ENCODE results near the gene DNAAF3.
"Not testable (repeated sequence)": the region's sequence is repeated elsewhere in the genome, so short reads cannot be mapped to it uniquely, and the experiment has no call there.

Gene DNAAF3

DNA sequence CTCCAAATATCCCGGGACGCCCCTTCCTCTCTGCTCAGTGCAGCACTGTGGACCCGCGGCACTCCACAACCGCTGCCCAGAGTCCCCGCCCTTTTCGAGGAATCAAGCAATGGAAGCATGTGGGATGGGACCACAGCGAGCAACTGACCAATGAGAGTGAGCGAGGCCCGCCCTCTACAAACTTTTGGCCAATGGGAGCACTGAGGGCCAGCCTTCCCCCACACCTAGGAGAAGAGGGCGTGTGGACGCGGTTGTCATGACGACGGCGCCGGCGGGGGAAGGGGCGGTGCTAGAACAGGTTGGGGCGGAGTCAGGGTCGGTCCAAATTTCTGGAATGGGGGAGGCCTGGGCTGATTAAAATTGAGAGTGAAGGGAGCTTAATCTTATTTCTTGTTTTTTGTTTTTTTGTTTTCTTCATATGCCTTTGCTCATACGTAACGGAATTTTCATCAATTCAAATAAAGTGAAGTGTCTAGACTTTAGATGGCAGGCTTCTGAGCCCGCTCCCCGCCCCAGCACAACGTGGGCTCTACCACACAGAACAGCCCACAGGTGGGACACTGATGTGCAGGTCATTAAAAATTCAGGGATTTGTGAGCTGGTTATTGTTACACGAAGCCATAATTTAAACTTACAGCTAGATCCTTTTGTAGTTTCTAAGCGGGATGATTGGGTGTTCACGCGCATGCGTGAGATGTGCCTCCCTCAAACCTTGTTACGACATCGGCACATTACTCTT lies at the start of gene DNAAF3:
DNAAF3 (minus strand) TSS at position 84 of the 739 bp plus-strand sequence. CDS start 200 bp downstream, outside the sequence.
- DNase-seq, result peak; percentile 95

DNA sequence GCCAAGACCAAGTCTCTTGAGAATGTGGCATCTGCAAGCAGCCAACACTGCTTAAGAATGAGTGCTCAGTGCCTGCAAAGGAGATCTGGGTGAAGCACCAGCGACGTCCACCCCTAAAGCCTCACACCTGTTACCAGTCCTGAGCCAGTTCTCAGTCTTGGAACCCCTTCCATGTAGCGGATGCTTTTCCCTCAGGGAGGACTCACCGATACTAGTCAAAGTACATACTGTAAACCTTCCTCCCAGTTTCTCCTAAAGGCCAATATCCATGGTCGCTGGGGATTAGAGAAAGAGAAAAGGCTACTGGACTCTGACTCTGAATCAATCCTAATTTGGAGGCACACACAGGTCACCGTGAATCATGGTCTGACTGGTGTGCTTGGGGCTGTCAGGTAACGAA lies 47.1 kb upstream of the DNAAF3 start:
- no peak for DNase-seq

DNA sequence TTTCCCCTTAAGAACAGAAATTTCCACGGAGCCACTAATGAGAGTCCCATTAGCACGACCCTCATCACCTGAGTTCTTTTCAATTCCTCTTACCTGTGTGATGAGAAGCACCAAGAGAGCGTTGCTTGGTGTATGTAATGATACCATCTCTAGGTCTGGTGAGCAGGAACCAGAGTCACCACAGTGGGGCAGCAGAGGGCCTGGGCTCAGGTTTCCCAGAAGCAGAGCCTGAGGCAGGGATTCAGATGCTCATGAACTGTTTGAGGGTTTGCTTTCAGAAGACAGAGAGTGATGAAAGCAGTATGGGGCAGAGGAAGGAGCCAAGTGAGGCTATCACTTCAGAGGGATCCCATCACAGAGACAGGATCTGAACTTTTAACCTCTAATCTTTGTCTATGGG lies 46.0 kb upstream of the DNAAF3 start:
- no peak for DNase-seq

DNA sequence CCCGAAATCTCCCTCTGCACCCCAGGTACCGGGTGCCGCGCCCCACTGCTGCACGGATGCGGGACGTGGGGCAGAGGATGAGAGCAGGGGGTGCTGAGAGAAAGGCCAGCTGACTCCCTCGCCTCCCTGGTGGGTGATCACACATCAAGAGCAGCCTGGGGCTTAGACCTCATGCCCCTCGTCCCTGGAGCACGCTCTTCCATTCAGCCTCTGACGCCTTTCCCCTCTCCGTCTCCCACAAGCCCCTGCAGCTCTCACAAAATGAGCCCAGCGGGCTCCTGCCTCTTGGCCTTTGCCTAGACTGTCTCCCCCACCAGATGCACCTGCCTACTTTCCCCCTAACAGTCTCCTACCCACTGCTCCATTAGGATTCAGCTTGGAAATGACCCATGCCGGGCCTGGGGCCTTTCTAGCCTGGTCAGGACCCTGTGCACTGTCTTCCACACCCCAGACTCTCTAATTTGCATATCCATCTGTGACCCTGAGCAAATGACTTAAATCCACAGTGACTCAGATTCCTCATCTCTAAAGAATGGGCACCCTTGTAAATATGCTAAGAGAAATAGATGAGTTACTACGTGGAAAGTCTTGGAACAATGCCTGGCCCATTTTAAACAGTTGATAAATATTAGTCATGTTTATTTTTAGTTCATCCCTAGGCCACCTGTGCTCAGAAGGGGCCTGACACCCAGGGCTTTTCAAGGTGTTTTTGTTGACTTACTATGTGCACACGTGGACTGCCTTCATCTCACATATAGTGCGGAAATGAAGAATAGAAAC lies 43.5 kb upstream of the DNAAF3 start:
- DNase-seq, result peak; percentile 90

DNA sequence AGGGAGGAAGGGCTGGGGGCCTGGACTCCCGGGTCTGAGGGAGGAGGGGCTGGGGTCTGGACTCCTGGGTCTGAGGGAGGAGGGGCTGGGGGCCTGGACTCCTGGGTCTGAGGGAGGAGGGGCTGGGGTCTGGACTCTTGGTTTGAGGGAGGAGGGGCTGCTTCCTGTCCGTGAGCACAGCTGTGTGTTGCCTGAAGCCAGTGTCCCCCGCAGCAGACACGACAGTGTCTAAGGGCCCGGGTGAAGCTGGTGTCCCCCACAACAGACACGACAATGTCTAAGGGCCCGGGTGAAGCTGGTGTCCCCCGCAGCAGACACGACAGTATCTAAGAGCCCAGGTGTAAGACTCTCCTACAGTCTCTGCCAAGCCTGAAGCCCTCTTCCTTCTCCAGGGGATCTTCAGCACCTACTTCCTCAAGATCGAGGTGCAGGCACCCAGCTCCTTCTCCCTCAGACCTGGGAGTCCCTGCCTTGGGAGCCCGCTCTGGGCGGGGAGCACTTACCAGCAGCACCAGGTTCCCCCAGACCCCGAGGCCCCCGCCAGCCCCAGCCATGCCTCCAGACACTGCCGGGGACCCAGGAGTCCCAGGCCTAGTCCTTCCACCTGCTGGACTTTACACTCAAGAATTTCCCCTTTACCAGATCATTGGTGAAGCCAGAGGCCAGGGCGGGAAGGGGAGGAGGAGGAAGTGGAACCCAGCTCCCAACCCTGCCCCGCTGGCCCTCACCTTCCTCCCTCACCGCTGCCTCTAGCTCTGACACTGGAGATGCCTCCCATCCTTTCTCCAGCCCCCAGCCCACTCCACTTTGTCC lies 42.7 kb upstream of the DNAAF3 start, which contains the start of gene PTPRH:
PTPRH (minus strand) TSS at position 622 of the 813 bp plus-strand sequence; CDS start at position 554, 68 bp downstream.
- DNase-seq, result no peak

DNA sequence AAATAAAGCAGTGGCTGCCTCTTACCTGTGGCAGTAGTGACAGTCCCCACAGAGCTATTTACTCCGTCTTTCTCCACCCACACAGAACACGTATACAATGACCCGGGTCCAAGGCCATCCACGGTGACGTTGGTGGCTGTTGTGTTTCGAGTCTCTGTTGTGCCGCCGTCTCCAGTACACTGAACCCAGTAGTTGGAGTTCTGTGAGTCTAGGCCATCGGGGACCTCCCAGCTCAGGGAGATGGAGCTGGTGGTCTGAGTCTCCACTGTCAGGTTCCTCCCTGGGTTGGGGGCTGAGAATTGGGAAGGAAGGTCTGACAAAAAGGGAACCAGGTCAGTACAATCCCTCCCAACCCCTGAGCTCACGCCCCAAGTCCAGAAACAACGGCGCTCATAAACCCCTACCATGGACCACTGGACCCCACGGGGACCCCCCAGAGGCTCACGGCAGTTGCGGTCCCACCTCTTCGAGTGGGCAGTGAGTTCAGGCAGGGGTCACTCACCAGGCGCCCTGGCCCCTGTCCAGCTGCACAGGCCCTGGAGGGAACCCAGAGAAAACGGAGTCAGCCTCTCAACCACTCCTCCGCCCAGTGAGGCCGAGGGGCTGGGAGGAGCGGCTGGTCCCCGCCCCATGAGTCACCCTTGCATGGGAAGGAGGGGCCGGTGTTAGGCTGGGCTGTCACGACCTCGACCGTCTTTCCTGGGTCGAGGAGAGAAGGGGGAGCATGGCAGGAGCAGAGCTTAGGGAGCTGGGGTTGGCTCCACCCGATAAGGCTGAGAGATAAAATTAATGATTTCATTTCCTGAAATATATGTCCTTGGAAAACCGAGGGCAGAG lies 40.5 kb upstream of the DNAAF3 start:
- peak; percentile 75 for DNase-seq

DNA sequence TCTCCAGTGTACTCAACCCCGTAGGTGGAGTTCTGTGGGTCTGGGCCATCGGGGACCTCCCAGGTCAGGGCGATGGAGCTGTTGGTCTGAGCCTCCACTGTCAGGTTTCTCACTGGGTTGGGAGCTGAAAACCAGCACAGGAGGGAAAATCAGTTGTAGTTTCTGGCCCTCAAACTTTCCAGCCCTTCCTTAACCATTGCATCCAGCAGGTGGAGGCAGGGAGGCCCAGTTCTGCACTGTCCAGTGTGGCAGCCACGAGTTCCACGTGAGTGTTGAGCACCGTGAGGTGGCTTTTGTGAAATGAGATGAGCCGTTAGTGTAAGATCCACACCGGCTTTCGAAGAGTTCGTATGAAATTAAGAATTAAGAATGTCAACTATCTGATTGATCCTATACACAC lies 35.8 kb upstream of the DNAAF3 start:
- DNase-seq, result not testable (repeated sequence)

DNA sequence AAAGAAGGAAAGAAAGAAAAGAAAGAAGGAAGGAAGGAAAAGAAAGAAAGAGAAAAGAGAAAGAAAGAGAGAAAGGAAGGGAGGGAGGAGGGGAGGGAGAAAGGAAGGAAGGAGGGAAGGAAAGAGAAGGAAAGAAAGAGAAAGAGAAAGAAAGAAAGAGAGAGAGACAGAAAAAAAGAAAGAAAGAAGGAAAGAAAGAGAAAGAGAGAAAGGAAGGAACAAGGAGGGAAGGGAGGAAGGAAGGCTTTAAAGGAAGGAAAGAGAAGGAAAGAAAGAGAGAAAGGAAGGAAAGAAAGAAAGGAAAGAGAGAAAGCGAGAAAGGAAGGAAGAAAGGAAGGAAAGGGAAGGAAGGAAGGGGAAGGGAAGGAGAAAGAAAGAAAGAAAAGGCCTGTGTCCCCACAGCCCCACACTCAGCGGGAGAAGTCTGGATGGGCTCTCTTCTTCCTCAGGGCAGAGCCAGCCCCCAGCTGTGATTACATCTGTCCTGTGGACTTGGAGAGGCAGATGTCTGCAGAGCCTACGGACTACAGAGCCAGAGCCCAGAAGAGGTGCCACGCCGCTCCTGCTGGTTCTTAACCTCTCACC lies 33.3 kb upstream of the DNAAF3 start:
- DNase-seq, result no peak

DNA sequence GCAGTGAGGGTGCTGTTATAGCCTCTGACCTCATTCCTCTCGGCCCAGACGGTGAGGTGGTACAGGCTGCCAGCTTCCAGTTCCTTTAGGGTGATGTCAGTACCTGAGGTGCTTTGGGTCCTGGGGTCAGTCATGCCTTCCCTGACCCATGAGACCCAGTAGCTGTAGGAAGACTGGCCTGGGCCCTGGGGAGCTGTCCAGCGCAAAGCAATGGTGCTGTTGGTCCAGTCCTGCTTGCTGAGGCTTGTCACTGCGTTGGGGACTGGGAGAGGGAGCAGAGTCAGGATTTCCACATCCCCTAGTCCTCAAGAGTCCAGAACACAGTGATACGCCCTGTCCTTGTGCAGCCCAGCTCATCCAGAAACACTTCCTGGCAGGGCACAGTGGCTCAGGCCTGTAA lies 32.2 kb upstream of the DNAAF3 start:
- no peak for DNase-seq

DNA sequence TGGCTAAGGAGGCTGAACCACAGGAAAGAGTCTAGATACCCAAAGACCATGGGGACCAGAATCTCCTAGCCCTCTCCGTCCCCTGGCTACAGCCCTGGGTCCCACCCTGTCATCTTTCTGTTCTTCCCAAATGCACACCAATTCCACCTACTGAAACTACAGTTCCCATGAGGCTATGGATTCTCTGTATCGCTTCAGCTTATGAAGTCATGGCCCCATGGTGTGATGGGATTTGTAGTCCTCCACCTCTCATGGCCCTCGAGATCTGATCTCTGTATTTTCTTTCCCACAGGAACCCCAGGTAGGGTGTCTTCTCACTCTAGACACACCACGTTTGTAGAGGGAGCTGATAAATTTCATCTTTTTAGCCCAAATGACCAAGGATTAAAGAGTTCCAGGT lies 31.1 kb upstream of the DNAAF3 start:
- no peak for DNase-seq

DNA sequence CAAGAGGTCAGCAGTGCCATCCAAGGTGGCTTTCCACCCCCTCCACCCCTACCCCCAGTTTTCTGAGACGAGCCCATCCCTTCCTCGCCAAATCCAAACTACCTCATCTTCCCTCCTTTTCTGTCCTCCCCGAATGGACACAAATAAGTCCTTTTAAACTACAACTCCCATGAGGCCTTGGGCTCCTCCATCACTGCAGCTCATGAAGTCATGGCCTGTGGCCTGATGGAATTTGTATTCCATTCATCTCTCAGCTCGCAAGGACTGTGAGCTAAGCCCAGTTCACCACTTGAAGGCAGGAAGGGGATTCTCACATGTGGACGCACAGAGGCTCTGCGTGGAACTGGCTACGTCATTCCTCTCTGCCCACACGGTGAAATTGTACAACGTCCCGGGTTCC lies 30.4 kb upstream of the DNAAF3 start:
- DNase-seq, result no peak

DNA sequence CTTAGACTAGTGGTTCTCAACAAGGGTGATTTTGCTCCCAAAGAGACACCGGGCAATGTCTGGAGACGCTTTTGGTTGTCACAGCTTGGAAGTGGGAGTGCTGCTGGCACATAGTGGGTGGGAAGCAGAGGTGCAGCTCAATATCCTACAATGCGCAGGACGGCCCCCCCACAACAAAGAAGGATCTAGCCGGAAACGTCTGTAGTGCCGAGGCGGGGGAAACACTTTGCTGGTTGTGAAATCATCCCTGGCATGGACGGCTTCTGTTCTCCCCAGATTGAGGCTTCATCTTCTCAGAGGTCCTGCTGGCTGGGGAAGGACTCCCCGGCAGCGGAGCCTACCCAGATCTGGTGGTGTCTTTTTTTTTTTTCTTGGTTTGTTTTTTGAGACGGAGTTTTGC lies 27.1 kb upstream of the DNAAF3 start:
- no peak for DNase-seq

DNA sequence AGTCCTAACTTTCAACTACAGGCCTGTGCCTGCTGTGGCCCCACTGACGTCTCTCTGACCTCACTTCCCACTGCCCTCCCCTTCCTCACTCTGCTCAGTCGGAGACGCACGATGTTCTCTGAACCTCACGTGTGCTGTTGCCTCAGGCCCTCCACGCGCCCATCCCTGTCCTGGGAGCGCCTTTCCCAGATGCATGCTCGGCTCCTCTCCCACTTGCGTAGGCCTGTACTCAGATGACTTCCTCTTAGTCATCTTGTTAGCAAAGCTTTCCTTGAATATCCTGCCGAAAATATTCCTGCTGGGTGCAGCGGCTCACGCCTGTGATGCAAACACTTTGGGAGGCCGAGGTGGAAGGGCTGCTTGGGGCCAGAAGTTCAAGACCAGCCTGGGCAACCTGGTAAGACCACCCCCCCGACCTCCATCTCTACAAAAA lies 23.0 kb upstream of the DNAAF3 start:
- DNase-seq, result no peak

DNA sequence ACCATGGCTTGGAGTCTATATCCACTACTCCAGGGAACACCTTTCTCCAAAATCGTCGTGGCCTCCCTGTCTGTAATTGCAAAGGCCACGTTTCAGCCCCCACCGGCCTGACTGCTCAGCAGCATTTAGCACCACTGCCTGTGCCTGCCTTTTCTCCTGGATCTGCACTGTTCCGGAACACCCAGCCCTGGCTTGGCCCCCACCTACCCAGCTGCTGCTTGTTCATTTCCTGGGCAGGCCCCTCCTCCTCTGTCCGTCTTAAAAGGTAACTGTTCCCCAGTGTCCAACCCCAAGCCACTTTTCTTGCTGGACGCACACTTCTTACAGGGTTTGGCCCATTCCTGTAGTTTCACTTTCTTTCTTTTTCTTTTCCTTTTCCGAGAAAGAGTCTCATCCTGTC lies 22.2 kb upstream of the DNAAF3 start:
- no peak for DNase-seq

DNA sequence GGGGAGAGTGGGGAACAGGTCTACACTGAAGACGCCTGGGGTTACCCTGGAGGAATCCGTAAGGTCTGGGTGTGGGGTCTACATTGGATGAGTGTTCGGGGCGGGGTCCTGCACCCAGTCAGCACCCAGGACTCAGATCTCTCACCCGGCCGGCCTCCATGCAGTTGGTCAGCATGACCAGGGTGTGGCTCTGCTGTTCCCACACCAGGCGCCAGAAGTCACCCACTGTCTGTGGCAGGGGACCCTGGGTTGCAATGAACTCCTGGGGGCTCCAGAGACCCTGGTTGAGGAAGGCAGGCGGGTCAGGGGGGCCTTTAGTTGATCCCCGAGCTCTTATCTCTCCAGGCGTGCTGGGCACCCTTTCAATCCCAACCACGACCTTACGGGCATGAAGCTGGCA lies 19.7 kb upstream of the DNAAF3 start:
- DNase-seq, result no peak

DNA sequence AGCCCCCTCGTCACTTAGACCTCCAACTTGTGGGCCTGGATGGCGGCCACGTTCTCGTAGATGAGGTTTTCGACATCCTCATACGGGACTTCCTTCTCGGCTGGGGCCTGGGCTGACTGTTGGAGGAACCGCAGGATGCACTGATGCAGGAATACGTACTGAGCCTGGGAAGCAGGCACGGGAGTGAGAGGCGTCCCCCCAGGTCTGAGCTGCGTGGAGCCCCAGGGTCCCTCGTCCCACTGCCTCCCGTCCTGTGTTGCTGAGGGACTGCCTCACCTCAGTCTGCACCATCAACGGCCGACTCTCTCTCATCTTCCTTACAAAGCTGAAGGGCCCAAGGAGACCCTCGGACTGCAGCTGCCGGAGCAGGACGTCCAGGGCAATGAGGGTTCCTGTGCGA lies 15.3 kb upstream of the DNAAF3 start:
- no peak for DNase-seq

DNA sequence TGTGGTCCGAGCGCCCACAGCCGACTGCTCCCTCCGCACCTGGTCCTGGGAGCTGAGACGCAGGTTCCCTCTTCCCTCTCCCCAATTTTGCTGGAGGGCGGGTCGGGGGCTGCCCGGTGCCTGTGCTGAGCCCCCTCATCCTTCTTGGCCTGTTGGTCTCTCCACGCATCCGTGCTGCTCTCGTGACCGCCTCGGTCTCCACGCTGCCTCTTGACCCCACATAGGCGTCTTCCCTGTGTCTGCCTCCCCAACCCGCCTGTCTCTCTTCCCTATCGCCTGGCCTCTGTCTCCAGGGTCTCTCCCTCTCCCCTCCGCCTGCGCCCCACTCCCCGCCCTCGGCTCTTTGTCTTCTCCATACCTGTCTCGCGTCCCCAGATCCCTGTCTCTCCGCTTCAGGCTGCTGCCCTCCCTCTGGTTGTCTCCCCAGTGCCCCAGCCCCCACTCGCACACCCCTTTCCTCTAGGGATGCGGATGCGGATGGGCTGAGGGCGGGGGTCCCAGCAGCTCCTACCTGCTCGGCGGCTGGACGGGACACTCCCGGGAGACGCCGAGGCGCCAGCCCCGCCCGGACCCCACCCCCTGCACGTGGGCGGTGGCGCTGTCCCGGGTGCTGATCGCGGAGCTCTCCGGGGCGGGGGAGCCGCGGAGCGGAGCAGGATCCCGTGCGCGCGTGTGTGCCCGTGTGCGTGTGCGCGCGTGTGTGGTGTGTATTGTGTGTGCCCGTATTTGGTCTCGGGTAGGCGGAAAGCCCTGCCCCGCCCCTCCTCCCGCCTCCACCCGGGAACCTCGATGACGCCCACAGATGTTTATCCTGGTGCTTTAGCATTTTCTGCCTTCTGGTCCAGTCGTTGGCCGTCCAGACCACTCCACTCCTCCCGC lies 13.4 kb upstream of the DNAAF3 start, which contains the start of gene SYT5:
SYT5 (minus strand) TSS at position 684 of the 879 bp plus-strand sequence. CDS start 1,248 bp downstream, outside the sequence.
- no peak for DNase-seq

DNA sequence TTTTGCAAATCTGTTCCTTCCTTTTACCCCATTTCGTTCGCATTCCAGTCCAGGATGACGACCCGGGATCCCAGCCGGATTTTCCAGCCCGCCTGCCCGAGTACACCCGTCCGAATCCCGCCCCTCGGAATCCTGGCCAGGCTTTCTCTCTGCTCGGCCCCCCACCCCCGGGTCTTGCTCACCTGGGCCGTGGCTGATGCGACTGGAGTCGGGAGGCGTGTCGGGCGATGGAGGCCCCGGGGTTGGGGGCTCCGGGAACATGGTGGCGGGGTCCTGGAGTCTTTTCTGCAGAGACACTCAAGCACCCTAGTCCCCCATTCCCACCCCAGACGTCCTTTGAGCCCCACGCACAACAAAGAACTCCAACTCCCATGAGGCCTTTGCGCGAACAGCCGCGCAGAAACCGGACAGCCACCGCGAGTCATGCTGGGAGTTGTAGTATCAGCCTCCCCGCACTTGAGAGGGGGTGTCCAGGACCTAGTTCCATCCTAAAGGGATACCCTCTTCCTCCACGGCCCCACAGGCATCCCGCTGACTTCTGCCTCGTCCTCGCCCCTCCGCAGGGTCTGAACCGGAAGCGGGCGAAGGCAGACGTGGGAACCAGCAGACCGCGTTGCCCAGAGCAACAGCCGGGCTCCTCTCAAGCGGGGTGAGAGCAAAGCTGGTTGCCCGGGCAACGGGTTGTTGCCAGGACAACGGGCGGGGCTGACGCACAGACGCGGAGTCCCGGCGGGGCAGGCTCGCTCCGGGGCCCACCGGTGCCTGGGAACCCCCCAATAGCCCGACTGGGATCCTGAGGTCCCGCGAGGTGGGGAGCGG lies 12.6 kb upstream of the DNAAF3 start:
- DNase-seq, result peak; percentile 29

DNA sequence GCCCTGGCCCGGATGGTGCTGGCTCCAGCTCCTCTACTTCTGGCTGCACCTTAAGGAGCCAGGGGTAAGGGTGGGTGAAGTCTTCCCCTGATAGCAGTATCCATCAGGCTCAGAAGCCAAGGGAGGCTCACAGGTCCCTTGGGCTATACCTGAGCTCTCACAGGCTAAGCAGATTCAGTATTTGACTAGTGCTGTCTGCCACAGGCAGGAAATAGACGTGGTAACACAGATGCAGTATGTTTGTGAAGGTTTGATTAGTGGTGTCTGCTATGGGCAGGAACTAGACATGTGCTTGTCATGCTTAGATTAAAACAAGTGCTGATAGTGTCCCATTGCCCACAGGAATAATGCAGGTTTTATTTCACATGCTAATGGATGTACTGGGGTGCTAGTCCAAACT lies 9.7 kb upstream of the DNAAF3 start:
- no peak for DNase-seq
